Stimulated activated CD8-positive, alpha-beta memory T cell treated with anti-CD3 and anti-CD28 coated beads, Interleukin-2, amount 100 ng/mL, for 1 hour (primary cell): Measurements from ENCODE around the gene EDC3.
"Not testable (repeated sequence)": the region's sequence is repeated elsewhere in the genome, so short reads cannot be mapped to it uniquely, and the experiment has no call there.

Experiments
- DNase-seq, 2 donors: peaks; one replicate each; pipeline ENCODE4 v3.0.0-alpha.2; 2020; ENCODE audit warnings: low read depth in 2 of 2

EDC3 gene

DNA sequence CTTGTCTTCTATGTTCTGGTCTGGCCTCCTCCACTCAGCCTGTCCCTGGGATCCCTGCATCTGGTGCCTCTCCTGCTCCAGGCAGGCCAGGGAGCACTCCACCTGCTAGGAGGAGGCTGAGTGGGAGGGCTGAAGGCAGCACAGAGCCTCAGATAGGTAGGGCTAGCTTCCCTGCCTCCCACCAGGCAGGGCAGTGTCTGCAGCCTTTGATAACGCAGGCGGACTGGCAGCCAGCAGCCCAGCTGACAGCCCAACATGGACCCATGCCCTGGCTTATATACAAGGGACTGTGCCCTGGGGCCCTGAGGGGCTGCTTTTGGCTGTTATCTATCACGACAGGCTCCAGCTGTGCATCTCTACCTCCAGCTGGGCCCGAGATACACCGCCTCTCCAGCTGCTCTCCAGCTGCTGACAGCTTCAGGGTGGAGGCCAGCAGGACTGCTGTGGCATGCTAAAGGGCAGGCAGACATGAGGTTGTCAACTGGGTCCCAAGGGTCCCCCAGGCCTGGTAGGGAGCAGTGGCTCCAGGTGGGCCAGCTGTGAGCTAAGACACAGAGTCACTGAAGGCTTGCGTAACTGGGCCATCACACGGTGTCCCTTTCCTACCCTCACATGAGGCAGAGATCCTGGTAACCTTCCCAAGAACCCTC lies 85.4 kb downstream of the EDC3 start:
- DNase-seq: no peak

DNA sequence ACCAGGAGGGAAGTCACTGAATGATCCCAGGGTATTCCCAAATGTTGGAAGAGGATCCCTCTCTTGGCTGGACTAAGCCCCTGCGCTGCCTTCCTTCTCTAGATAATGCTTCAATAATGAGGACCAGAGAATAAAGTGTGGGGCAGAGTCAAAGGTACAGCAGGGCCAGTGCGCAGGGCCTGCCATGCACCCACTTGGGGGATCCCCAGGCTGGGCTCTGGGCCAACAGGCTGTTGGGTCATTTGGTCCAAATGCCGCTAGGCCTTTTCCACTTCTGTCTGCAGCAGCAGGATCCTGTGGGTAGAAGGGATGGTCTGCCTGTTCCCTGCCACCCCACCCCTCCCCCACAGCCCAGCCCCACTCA lies 85.9 kb downstream of the EDC3 start:
- no peak for DNase-seq

DNA sequence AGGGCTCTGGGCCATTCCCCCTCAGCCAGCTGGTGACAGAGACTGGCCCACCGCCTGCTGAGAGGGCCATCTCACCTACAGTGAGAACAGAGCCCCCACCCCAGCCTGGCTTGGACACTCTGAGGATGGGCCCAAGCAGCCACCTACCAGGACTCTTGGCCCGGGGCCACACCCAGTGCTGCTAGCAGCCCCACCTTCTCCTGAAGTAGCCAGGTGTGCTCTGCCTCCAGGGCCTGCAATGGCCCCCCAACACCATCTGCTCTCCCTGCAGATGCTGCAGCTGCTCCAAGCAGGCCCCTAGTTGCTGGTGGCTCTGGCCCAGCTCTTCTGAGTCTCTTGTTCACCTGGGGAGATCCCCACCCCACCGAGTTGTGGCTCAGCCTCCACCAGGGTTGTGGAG lies 87.0 kb downstream of the EDC3 start:
- DNase-seq: no peak

DNA sequence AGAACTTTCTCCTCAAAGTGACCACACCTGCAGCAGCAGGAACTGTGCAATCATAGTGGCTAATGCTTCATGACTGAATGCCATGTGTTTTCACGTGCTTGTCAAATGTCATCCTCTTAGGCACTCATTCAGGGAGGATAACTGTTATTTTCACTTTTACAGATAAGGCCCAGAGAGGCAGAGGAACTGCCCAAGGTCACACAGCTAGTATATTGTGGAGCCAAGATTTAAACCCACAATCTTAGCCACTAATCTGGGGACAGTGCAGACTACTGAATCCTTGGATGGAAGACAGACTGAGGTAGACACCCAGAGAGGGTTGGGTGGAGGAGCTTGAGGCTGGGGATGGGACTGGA lies 90.1 kb downstream of the EDC3 start:
- no peak for DNase-seq

DNA sequence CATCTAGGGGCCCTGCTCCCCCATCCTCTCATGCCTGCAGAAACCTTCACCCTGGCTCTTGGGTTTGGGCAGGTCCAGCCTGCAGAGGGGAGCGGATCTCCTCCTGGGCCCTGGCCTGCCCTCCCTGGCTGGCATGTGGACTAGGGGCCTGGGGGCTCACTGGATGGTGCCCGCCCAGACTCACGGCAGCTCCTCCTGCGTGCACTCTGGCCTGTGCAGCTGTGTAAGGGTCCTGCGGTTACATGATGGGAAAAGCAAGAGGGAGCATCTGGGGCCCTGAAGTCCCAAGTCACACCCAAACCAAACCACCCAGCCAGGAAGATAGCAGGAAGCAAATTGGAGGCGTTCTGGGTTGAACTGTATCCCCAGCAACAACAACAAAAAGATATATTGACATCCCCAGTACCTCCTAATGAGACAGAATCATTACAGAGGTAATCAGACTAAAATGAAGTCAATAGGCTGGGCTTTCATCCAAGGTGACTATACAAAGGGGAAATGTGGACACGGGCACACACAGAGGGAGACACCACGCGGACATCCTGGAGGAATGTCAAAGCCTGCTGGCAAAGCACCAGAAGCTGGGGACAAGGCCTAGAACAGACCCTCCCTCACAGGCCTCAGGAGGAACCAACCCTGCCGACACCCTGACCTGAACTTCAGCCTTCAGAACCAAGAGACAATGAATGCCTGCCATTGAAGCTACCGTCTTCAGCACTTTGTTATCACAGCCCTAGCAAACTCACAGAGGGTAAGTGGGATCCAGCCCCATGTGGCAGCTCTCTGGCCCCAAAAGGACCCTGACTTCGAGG lies 90.6 kb downstream of the EDC3 start:
- DNase-seq: no peak

DNA sequence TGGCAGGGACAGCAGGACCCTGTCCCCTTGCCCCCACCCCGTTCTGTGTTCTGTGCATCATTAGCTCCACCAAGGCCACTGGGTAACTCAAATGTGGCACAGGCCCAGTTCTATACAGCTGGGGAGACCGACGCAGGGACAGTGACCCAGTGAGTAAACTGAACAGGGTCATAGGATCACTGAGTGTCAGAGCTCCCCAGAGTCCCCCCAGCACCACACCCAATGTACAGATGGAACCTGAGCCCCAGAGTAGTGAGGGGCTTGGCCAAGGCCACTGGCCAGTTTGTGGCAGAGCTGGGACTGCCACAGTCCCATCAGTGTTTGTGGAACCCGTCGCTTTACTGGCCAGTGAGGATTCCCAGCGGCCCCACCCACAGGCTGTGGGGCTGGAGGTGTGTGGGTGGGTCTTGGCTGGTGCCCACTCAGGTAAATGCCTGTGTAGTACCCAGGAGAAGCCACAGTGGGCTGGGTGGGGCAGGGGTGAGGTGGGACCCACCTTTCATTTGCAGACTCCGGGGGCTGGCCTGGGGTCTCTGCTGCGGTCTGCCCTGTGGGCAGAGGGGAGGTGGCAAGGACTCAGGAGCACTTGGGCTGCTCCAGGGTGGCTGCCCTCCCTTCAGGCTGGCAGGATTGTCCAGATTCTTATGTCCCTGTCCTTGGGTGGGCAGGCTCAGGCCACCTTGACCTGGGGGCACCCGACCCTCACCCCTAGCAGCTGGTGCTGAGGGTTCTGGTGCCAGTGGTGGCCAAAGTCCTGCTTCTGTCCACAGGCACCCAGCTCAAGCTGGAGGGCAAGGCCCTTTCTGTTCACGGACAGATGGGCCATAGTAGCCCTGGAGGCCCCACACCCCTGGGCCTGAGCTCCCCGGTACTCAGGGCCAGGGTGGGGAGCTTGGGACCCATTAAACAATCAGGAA lies 91.8 kb downstream of the EDC3 start:
- DNase-seq: no peak

DNA sequence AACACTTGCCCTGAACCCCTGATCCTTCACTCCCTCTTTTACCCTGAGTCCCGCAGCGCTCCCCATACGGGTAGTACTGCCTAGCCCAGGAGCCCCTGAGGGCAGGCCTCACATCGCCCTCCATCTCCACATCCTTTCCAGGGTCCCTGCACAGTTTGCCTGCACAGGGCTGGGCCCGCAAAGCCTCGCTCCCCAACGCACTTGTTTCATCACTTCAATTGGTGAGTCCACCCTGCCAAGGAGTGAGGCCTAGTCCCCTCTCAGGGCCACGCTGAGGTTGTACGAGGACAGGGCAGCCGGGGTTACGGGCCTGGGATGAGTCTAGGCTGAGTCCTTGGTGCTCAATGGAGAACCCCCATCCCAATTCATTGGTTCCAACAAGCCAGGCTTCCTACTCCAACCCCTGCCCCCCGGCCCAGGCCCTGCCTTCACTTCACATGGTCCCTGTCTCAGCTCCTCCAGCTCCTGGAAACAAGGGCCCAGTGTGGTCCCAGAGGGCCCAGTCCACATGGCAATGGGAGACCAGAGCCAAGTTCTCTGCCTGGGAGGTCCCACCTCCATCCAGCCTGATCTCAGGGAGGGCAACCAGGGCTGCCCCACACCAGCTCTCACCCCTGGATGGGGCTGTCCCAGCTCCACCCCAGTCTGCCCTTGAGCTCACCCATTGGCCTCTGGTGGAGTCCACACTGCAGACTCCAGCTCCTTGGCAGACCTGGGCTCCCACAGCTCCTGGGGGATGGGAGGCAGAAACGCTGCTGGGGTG lies 92.6 kb downstream of the EDC3 start:
- no peak for DNase-seq

DNA sequence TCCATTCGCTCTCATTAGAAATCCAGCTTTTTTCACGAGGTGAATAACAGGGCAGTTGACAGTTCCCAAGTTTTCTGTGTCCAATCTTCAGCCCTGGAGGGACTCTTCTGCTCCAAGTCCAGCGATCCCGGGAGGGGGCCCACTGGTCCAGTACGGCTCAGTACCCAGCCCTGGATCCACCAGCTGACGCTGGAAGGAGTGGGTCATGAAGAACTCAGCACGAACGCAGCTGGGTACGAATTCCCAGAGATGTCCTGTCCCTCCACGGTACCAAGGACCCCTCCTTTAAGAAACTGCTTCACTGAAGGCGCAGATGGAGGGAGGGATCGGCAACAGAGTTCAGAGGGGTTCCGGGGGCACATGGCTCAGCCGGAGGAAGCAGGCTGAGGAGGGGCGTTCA lies 96.7 kb downstream of the EDC3 start:
- no peak for DNase-seq

DNA sequence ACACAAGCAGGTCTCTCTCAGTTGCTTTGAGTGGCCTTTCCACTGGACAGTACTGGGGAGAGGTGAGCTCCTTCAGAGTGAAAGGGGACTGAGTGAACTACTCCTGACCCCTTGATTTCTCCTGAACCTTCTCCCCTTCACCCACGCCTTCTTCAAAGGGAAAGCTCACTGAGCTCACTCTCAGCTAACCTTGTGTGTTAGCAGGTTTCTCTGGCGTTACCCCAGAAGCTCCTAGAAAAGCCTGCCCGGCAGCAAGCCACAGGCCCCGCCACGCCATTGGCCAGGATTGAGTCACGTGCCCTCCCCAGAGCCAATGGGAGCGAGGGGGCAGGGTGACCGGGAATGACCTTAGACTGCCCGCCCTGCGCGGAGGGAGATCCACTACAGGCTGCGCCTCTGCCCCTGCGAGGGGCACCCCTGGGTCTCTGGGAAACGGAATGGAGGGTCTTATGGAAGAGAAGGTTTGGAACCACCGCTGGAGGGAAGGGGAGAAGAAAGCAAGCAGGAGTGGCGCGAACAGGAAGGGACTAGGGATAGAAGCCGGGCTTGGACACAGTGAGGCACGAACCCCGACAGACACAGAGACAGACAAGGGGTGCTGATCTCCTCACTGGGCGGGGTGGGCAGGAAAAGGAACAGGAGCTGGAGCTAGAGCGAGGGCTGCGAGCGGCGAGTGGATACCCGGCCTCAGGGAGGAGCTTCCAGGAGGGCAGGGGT lies 97.5 kb downstream of the EDC3 start:
- peak; percentile 74 to 75 for DNase-seq

DNA sequence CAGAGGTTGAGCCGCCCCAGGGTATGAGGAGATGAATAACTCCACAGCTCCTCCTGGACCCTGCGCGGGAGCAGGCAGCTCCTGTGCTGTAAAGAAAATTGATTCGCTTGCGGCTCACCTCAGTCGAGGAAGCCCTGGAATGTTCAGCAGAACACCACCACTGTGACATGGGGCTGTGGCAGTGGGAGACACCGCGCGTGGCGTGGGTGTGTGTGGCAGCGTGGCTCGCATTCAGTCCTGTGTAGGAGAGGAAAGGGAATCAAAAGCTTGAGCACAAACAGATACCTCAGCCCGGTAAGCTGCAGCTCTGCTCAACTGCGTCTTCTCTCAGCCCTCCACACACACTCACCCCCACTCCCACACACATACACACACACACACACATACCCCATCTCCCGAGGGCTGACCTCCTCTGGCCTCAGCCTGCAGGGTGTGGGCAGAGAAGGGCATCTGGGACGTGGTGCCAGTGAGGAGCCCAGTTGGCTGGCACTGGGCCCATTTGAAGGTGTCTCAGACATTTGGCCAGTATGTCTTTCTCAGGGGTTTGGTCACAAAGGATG lies 98.6 kb downstream of the EDC3 start:
- DNase-seq: not testable (repeated sequence)

DNA sequence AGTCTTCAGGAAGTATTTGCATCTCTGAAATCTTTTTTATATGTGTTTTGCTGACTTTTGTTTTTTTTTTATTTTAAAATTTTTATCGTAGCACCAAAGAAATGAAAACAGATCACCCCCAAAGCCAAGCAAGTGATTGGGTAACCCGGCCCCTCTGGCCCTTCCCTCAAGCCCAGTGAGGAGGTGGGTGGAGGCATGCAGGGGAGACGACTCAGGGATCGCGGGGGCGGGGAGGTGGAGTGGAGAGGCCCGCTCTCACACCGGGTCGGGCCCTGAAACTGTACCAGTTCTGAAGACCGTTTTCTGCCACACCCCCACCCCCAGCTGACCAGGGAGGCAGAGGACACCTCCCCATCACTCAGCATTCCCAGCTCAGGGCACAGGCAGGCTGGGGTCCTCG lies 99.1 kb downstream of the EDC3 start:
- not testable (repeated sequence) for DNase-seq

DNA sequence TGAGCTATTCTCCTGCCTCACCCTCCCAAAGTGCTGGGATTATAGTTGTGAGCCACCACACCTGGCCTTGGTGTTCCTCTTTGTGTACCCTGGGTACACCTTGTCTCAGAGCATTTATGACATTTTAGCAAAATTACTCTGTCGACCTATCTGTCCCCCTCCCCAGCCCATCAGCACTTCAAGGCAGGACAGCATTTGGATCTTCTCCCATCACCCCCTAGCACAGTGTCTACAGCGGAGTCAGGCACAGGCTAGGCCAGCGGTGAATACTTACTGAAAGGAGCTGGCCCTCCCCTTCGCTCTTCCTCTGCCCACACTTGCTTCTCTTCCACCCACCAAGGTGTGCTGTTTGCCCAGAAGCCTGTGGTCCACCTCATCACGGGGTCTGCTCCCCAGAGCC lies 100.6 kb downstream of the EDC3 start:
- no peak for DNase-seq

DNA sequence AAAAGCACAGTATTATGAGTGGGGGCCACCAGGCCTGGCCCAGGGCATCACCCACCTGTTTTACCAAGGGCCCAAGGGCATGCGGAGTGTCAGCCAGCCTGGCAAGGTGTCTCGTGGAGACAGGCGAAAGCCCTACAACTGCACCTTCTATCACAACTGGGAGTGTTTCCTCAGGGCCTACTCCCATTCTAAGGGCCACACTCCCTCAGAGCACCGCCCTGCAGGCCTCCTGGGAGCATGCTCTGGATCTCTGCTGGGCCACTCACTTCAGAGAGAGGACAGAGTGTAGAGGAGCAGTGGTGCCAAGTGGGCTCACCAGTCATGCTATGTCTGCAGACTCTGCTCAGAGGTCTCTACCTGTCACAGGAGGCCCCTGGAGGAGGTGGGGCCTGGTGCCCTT lies 101.4 kb downstream of the EDC3 start:
- no peak for DNase-seq

DNA sequence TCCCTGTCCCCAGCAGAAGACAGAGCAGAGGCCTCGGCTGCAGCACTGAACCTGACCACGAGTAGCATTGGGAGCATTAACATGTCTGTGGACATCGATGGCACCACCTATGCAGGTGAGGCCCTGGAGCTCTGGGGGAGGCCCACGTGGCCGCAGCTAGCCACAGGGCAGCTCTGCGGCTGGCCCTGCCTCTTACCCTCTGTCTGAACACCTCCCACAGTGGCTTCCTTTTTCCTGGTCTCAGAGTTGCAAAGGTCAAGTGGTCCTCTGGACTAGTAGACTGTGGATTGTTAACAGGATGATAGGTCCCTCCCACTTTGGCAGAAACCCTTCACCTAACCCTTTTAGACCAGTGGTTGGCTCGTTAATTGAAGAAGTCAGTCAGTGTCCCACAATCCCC lies 102.7 kb downstream of the EDC3 start:
- no peak for DNase-seq

DNA sequence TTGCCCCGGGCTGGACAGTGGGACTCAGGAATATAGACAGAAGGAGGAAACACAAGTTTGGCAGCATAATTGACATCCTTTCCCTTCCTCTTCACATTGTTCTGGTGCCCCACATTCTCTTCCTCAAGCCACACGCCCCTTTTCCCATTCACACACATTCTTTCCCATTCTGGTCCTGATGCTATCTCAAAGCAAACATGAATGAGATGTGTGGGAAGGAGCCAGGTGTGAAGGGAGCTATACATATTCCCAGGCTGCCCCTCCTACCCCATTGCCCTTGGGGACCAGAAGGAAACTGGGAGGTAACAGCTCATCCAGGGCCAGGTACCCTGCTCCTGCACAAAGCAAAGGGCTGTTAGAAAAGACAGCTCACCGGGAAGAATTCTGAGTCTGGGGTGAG lies 103.6 kb downstream of the EDC3 start:
- no peak for DNase-seq

DNA sequence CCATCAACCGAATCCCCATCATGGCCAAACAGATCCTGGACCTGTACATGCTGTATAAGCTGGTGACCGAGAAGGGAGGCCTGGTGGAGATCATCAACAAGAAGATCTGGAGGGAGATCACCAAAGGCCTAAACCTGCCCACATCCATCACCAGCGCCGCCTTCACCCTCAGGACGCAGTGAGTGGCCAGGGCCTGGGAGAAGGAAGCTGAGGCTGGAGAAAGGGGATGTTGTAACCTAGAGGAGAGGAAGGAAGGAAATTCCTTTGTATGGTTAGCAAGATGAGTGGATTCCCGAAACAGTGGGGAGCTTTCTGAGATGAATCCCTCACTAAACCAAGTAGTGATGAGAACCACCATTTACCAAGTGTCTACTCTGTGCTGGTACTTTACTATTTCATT lies 106.0 kb downstream of the EDC3 start:
- no peak for DNase-seq

DNA sequence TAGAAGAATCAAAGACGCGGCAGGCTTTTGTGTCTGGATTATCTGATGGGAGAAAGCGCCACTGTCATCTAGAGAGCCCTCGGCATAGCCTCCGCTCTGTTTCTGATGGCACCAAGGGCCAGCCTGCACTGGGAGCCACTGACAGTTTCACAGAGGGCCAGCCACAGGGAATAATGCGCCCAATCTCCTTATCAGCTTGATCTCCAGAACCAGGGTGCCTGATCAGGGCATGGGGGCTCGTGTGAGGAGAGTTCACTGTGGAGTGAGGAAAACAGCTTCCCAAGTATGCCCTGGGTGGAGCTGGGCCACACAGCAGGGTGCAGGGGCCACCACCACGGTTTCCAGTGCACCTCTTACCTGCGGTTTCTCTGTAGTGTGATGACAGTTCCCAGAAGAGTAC lies 110.0 kb downstream of the EDC3 start:
- no peak for DNase-seq

DNA sequence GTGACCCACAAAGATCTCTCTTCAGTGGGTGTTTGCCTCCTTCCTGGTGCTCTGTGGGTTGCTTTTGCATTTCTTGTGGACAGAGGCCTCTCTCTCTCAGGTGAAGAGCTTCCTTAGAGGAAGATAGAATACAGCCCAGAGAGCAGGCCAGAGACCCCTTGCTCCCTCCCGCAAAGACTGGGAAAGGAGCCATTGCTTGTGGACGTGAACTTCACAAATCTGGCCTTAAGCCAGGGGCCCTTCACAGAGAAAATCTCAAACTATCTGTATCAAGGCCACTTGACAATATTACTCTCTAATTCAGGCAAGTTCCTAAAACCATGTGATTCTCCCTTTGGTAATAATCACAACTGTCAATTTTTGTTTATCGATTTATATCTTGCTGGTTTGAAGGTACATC lies 110.6 kb downstream of the EDC3 start:
- DNase-seq: no peak

DNA sequence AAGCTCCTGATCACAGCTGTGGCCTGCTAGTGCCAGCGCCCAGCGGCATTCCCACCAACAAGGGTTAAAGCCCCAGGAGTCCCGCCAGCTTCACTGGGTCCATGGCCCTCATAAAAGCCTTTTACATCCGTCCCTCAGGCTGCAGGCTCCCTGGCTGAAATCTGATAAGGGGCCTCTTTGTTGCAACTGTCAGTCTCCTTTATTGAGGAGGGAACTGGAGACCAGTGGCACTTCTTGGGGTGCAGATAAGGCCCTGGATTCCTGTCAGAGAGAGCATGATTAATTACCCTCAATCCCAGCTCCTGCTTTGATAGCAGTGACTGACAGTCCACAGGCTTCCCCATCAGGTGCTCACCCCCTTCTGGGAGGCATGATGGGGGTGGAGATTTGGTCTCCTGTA lies 111.0 kb downstream of the EDC3 start:
- DNase-seq: no peak

DNA sequence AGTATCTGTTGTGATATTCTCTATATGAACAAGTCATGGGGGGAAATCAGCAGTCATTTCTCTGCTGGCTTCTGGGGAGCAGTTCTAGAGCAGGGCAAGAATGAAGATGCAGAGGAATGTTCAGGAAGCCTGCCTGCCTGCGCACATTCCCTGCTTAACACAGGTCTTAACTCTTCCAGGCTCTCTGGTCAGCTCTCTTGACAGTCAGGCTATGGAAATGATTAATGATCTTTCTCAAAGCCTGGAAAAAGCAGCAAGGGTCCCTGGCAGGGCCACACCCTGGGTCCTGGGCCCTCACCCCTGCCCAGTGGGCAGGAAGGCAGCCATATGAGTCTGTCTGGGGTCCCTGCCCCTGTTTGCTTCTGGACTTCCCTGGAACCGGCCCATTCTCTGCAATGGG lies 111.6 kb downstream of the EDC3 start:
- DNase-seq: no peak
